ENCODE results near the gene HMGXB4. TPM values are rescaled to one million over a fixed set of nuclear protein-coding genes. Genes with fewer than 3 reads are reported as not detected.

Gene HMGXB4
- total and polyA plus RNA-seq, 2 donors (not counting 1 experiment from before 2014, with no cell fraction given) = 5.9 to 25.2 TPM

DNA sequence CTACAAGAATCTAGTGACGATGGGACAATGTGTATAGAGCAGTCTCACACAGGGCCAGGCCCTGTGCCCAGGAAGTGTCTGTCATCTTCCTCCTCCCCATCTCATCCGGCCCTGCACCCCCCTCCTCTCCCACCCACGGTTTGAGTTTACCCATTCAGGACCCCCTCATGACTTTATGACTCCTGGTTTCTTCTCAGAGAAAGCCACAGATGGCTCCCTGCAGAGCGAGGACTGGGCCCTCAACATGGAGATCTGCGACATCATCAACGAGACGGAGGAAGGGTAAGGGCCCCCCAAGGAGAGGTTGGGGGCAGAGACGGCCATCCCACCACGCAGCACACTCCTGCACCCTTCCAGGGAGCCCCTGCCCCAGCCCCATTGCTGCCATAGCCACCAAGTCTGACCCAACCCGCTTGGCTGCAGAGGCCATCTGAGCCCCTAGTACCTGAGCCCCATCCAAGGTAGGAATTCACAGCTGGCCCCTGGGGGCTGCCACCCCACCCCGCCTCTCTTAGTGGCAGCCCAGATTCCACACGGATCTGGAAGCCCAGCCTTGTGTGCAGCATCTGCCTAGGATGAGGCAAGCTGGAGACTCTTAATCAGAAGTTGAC, 60.5 kb downstream of the HMGXB4 start:
- H3K9me3 ChIP-seq (ENCODE audit: control extremely low read depth in 1 of 3, control insufficient read depth in 2 of 3, insufficient read depth in 1 of 3, low read length in 2 of 3) = peaks cover 0 to 2% (median 0%) of the 10 kb centered on the region in 3 donors
- H3K4me1 ChIP-seq (ENCODE audit: control insufficient read depth in 2 of 2, insufficient read depth in 2 of 2, low read length in 2 of 2) = no peaks in the 10 kb centered on the region
- ChIA-PET CTCF (no interaction called here), POLR2A (no interaction called here)
- no peak overlapping the region for H3K9ac ChIP-seq (ENCODE audit: low read length)
- H3K27me3 ChIP-seq (replicated peaks in 1 of 4; ENCODE audit: control extremely low read depth in 1 of 4, control insufficient read depth in 3 of 4, insufficient read depth in 4 of 4, low read length in 3 of 4) = no peaks in the 10 kb centered on the region
- DNase-seq (no peak), ATAC-seq (ENCODE audit: low read depth) (no peak)
- H2AFZ ChIP-seq (ENCODE audit: insufficient read depth, low read depth, low read length, poor library complexity, severe bottlenecking) = no peak overlapping the region
- no peak overlapping the region for H3K4me2 ChIP-seq (replicated peaks; ENCODE audit: low read depth, low read length, poor library complexity, severe bottlenecking)
- Mint-ChIP-seq H3K4me3 (no peak overlapping the region), H3K27me3 (no peaks in the 10 kb centered on the region), H3K4me1 (peaks cover 4% of the 10 kb centered on the region), H3K9me3 (ENCODE audit: insufficient read depth) (no peaks in the 10 kb centered on the region), H3K27ac (no peak overlapping the region)
- H4K20me1 ChIP-seq (ENCODE audit: control insufficient read depth, insufficient read depth, low read length, poor library complexity, severe bottlenecking) = no peaks in the 10 kb centered on the region
- TF ChIP-seq, protein P1, sequence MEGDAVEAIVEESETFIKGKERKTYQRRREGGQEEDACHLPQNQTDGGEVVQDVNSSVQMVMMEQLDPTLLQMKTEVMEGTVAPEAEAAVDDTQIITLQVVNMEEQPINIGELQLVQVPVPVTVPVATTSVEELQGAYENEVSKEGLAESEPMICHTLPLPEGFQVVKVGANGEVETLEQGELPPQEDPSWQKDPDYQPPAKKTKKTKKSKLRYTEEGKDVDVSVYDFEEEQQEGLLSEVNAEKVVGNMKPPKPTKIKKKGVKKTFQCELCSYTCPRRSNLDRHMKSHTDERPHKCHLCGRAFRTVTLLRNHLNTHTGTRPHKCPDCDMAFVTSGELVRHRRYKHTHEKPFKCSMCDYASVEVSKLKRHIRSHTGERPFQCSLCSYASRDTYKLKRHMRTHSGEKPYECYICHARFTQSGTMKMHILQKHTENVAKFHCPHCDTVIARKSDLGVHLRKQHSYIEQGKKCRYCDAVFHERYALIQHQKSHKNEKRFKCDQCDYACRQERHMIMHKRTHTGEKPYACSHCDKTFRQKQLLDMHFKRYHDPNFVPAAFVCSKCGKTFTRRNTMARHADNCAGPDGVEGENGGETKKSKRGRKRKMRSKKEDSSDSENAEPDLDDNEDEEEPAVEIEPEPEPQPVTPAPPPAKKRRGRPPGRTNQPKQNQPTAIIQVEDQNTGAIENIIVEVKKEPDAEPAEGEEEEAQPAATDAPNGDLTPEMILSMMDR (IDR thresholded peaks at IDR 0.05) = no peak
- no peak for TF ChIP-seq EZH2 (IDR thresholded peaks at IDR 0.05; ENCODE audit: borderline replicate concordance, insufficient read depth, low read depth, low read length, poor library complexity, severe bottlenecking)
- intact Hi-C loops (cut with micrococcal nuclease) = no loop called here
- no peak overlapping the region for H3K27ac ChIP-seq (ENCODE audit: low read length in 2 of 2)
- no peak overlapping the region for H3K4me3 ChIP-seq (ENCODE audit: control extremely low read depth in 1 of 5, extremely low read depth in 1 of 5, insufficient read depth in 1 of 5, low read depth in 2 of 5, low read length in 4 of 5)
- H3K79me2 ChIP-seq (ENCODE audit: control insufficient read depth, insufficient read depth, low read length) = peaks cover 2% of the 10 kb centered on the region
- 93% methylated on average over 12 of the region's 12 CpGs for WGBS (ENCODE audit: insufficient coverage)
- H3K36me3 ChIP-seq (replicated peaks in 1 of 2; ENCODE audit: control extremely low read depth in 1 of 2, control insufficient read depth in 1 of 2, extremely low read depth in 1 of 2, insufficient read depth in 2 of 2, low read length in 1 of 2) = peaks cover 0 to 40% of the 10 kb centered on the region in 2 experiments

DNA sequence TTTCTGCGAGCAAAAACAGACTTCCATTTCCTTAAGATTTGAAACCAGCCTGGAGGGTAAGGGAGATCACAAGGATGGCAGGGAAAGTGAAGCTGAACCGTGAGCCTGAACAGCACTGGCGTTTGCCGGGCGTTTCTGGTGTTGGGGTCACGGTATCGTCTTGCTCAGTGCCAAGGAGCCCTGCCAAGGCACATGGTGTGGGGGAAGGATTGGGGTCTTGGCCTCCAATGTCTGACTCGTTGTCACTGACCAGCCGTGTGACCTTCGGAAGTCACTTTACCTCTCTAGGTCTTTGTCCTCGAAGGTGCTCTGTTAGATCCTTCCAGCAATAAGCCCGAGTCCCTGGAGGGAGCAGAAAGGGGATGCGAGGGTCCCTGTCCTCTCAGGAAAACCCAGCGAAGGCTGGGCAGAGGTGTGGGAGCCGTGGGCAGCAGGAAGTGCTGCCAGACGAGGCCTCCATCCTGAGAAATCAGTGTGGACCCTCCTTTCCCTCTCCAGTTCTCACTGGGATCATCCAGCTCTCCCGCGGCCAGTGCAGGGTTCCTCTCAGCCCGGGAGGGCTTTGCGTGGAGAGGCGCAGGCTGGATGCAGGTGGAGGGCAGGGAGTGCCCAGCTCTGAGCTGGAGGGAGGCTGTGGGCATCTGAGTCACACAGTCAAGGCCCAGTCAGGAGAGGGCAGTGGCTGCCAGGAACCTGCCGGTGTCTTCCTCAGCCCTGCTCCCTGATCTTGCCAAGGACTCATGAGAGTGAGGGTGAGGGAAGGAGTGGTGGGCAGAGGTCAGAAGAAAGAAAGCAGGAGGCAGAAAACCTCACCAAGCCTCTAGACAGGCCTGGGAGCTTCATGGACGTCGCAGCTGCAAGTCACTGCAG, 61.3 kb downstream of the HMGXB4 start:
- POLR2A ChIA-PET = no interaction called here
- 96% methylated on average over 23 of the region's 24 CpGs for WGBS (ENCODE audit: insufficient coverage)

More for the DNA sequence above, 61.3 kb downstream of the HMGXB4 start:
- TF ChIP-seq, protein P1 (IDR thresholded peaks at IDR 0.05) = no peak
- TF ChIP-seq EZH2 (IDR thresholded peaks at IDR 0.05; ENCODE audit: borderline replicate concordance, insufficient read depth, low read depth, low read length, poor library complexity, severe bottlenecking) = no peak
- Mint-ChIP-seq H3K4me1 (peaks cover 1% of the 10 kb centered on the region), H3K4me3 (no peak overlapping the region), H3K9me3 (ENCODE audit: insufficient read depth) (no peaks in the 10 kb centered on the region), H3K27me3 (no peaks in the 10 kb centered on the region), H3K27ac (no peak overlapping the region)
- CTCF ChIA-PET = no interaction called here
- H4K20me1 ChIP-seq (ENCODE audit: control insufficient read depth, insufficient read depth, low read length, poor library complexity, severe bottlenecking) = no peaks in the 10 kb centered on the region
- H3K9ac ChIP-seq (ENCODE audit: low read length) = no peak overlapping the region
- DNase-seq (no peak), ATAC-seq (ENCODE audit: low read depth) (no peak)
- no peak overlapping the region for H3K4me3 ChIP-seq (ENCODE audit: control extremely low read depth in 1 of 5, extremely low read depth in 1 of 5, insufficient read depth in 1 of 5, low read depth in 2 of 5, low read length in 4 of 5)
- H3K4me2 ChIP-seq (replicated peaks; ENCODE audit: low read depth, low read length, poor library complexity, severe bottlenecking) = no peak overlapping the region
- H3K27me3 ChIP-seq (replicated peaks in 1 of 4; ENCODE audit: control extremely low read depth in 1 of 4, control insufficient read depth in 3 of 4, insufficient read depth in 4 of 4, low read length in 3 of 4) = no peaks in the 10 kb centered on the region
- H3K9me3 ChIP-seq (ENCODE audit: control extremely low read depth in 1 of 3, control insufficient read depth in 2 of 3, insufficient read depth in 1 of 3, low read length in 2 of 3) = peaks cover 0 to 2% (median 0%) of the 10 kb centered on the region in 3 donors
- H3K27ac ChIP-seq (ENCODE audit: low read length in 2 of 2) = no peak overlapping the region
- H3K36me3 ChIP-seq (replicated peaks in 1 of 2; ENCODE audit: control extremely low read depth in 1 of 2, control insufficient read depth in 1 of 2, extremely low read depth in 1 of 2, insufficient read depth in 2 of 2, low read length in 1 of 2) = peaks cover 0 to 48% of the 10 kb centered on the region in 2 experiments
- no peaks in the 10 kb centered on the region for H3K4me1 ChIP-seq (ENCODE audit: control insufficient read depth in 2 of 2, insufficient read depth in 2 of 2, low read length in 2 of 2)
- H3K79me2 ChIP-seq (ENCODE audit: control insufficient read depth, insufficient read depth, low read length) = peaks cover 2% of the 10 kb centered on the region
- no peak overlapping the region for H2AFZ ChIP-seq (ENCODE audit: insufficient read depth, low read depth, low read length, poor library complexity, severe bottlenecking)
- intact Hi-C loops (cut with micrococcal nuclease) = no loop called here

Data from B cell (primary cell).